Type B pancreatic cell (in vitro differentiated cells): ENCODE measurements around the gene PRRG4. TPM values are rescaled to one million over a fixed set of nuclear protein-coding genes. Genes with fewer than 3 reads are reported as not detected.

Source experiments
- DNase-seq: peaks from one replicate; pipeline ENCODE4 v3.0.0; 2021; ENCODE audit warnings: mixed read lengths; ENCODE audit not compliant: unreplicated experiment; ENCODE audit errors: extremely low spot score
- H3K27ac Mint-ChIP-seq: 2 replicates; pipeline ENCODE4 v1.8.0; 2021; ENCODE audit warnings: mild to moderate bottlenecking, mixed read lengths
- H3K27me3 Mint-ChIP-seq: 2 replicates; pipeline ENCODE4 v1.8.0; 2021; ENCODE audit warnings: mixed read lengths
- H3K36me3 Mint-ChIP-seq: 2 replicates; pipeline ENCODE4 v1.8.0; 2021; ENCODE audit warnings: mixed read lengths
- H3K4me1 Mint-ChIP-seq: one replicate; pipeline ENCODE4 v1.8.0; 2021; ENCODE audit warnings: mixed read lengths; ENCODE audit not compliant: unreplicated experiment
- H3K4me3 Mint-ChIP-seq: 2 replicates; pipeline ENCODE4 v1.8.0; 2021; ENCODE audit warnings: mild to moderate bottlenecking, mixed read lengths
- H3K9me3 Mint-ChIP-seq: 2 replicates; pipeline ENCODE4 v1.8.0; 2021; ENCODE audit warnings: mixed read lengths
- CTCF ChIP-seq: fragments of 200-600 bp; sonication (generic); conservative IDR thresholded peaks from 2 replicates; pipeline ENCODE4 v1.5.0; 2021; ENCODE audit warnings: antibody characterized with exemption, mild to moderate bottlenecking
- total RNA-seq: library from RNA; stranded (reverse); gene quantifications from 2 replicates; pipeline ENCODE4 v1.2.1, GENCODE V29; 2021; ENCODE audit warnings: low replicate concordance

Gene PRRG4
- total RNA-seq, 1 donor from 2014 or later: 6.0 TPM

- Mint-ChIP-seq H3K27me3 (peaks cover 8% of the 10 kb centered on the region), H3K4me1 (no peaks in the 10 kb centered on the region), H3K27ac (no peak overlapping the region), H3K36me3 (no peaks in the 10 kb centered on the region), H3K9me3 (no peaks in the 10 kb centered on the region), H3K4me3 (no peak overlapping the region)
- DNase-seq: no peak
- no peak for TF ChIP-seq CTCF
Observed at GRCh38 chr11:32817181-32817851, 12.4 kb upstream of the PRRG4 start.

GRCh38 chr11:32817852-32818183 lies 11.9 kb upstream of the PRRG4 start:
- H3K27ac Mint-ChIP-seq: no peak overlapping the region
- no peak for TF ChIP-seq CTCF
- H3K4me3 Mint-ChIP-seq: no peak overlapping the region
- H3K9me3 Mint-ChIP-seq: no peaks in the 10 kb centered on the region
- no peaks in the 10 kb centered on the region for H3K36me3 Mint-ChIP-seq
- H3K27me3 Mint-ChIP-seq: peaks cover 8% of the 10 kb centered on the region
- no peaks in the 10 kb centered on the region for H3K4me1 Mint-ChIP-seq
- DNase-seq: no peak

GRCh38 chr11:32819187-32819586 lies 10.5 kb upstream of the PRRG4 start:
- Mint-ChIP-seq H3K36me3 (no peaks in the 10 kb centered on the region), H3K27ac (no peak overlapping the region), H3K4me3 (no peak overlapping the region), H3K27me3 (peaks cover 8% of the 10 kb centered on the region), H3K9me3 (no peaks in the 10 kb centered on the region), H3K4me1 (no peaks in the 10 kb centered on the region)
- no peak for TF ChIP-seq CTCF
- DNase-seq: no peak

- Mint-ChIP-seq H3K9me3 (no peaks in the 10 kb centered on the region), H3K36me3 (no peaks in the 10 kb centered on the region), H3K4me3 (no peak overlapping the region), H3K27ac (no peak overlapping the region), H3K4me1 (no peaks in the 10 kb centered on the region), H3K27me3 (peaks cover 5% of the 10 kb centered on the region)
- TF ChIP-seq CTCF: no peak
- DNase-seq: no peak
Observed at GRCh38 chr11:32820497-32820896, 9.2 kb upstream of the PRRG4 start.

- no peak for DNase-seq
- Mint-ChIP-seq H3K27me3 (peaks cover 5% of the 10 kb centered on the region), H3K27ac (no peak overlapping the region), H3K4me3 (no peak overlapping the region), H3K9me3 (no peaks in the 10 kb centered on the region), H3K4me1 (no peaks in the 10 kb centered on the region), H3K36me3 (no peaks in the 10 kb centered on the region)
- no peak for TF ChIP-seq CTCF
Observed at GRCh38 chr11:32821517-32821916, 8.2 kb upstream of the PRRG4 start.
